ENCODE measurements around the gene ADIPOR2.

GRCh38 chr12:1680804-1681492 lies 9.9 kb upstream of the ADIPOR2 start:
- TF ChIP-seq, protein P1, sequence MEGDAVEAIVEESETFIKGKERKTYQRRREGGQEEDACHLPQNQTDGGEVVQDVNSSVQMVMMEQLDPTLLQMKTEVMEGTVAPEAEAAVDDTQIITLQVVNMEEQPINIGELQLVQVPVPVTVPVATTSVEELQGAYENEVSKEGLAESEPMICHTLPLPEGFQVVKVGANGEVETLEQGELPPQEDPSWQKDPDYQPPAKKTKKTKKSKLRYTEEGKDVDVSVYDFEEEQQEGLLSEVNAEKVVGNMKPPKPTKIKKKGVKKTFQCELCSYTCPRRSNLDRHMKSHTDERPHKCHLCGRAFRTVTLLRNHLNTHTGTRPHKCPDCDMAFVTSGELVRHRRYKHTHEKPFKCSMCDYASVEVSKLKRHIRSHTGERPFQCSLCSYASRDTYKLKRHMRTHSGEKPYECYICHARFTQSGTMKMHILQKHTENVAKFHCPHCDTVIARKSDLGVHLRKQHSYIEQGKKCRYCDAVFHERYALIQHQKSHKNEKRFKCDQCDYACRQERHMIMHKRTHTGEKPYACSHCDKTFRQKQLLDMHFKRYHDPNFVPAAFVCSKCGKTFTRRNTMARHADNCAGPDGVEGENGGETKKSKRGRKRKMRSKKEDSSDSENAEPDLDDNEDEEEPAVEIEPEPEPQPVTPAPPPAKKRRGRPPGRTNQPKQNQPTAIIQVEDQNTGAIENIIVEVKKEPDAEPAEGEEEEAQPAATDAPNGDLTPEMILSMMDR (IDR thresholded peaks at IDR 0.05): no peak
- no peak for TF ChIP-seq POLR2A (IDR thresholded peaks at IDR 0.05)

Data from lower leg skin (tissue), 3 donors.